ENCODE results near the gene UBE2E2. TPM values are rescaled to one million over a fixed set of nuclear protein-coding genes. Genes with fewer than 3 reads are reported as not detected.

Gene UBE2E2
- total RNA-seq, 1 experiment from 2014 or later: 64.3 TPM

- no peak overlapping the region for H3K4me3 Mint-ChIP-seq (ENCODE audit: unreplicated experiment)
- no TSS peak for BruUV-seq (replicated peaks)
- no peaks in the 10 kb centered on the region for H3K9me3 Mint-ChIP-seq (ENCODE audit: unreplicated experiment)
- CTCF ChIA-PET: interaction anchor here (0.7 kb wide), 2 partner anchors 129 to 1031 kb away, joined by 3 read pairs; no protein-coding TSS in a partner anchor
- POLR2A ChIA-PET: no interaction called here
- H3K27ac Mint-ChIP-seq (ENCODE audit: low read depth, unreplicated experiment): no peak overlapping the region
- no peaks in the 10 kb centered on the region for H3K4me1 Mint-ChIP-seq (ENCODE audit: insufficient read depth, unreplicated experiment)
- H3K27me3 Mint-ChIP-seq (ENCODE audit: insufficient read depth, unreplicated experiment): peaks cover 36% of the 10 kb centered on the region
- no peaks in the 10 kb centered on the region for H3K36me3 Mint-ChIP-seq (ENCODE audit: insufficient read depth, unreplicated experiment)
- TF ChIP-seq, protein P1, sequence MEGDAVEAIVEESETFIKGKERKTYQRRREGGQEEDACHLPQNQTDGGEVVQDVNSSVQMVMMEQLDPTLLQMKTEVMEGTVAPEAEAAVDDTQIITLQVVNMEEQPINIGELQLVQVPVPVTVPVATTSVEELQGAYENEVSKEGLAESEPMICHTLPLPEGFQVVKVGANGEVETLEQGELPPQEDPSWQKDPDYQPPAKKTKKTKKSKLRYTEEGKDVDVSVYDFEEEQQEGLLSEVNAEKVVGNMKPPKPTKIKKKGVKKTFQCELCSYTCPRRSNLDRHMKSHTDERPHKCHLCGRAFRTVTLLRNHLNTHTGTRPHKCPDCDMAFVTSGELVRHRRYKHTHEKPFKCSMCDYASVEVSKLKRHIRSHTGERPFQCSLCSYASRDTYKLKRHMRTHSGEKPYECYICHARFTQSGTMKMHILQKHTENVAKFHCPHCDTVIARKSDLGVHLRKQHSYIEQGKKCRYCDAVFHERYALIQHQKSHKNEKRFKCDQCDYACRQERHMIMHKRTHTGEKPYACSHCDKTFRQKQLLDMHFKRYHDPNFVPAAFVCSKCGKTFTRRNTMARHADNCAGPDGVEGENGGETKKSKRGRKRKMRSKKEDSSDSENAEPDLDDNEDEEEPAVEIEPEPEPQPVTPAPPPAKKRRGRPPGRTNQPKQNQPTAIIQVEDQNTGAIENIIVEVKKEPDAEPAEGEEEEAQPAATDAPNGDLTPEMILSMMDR (IDR thresholded peaks at IDR 0.05; ENCODE audit: unreplicated experiment): no peak
- DNase-seq (ENCODE audit: unreplicated experiment): no peak
- intact Hi-C loops (cut with micrococcal nuclease): no loop called here
These were observed 10.3 kb upstream of the UBE2E2 start for GRCh38 chr3:23192816-23193215.

DNA sequence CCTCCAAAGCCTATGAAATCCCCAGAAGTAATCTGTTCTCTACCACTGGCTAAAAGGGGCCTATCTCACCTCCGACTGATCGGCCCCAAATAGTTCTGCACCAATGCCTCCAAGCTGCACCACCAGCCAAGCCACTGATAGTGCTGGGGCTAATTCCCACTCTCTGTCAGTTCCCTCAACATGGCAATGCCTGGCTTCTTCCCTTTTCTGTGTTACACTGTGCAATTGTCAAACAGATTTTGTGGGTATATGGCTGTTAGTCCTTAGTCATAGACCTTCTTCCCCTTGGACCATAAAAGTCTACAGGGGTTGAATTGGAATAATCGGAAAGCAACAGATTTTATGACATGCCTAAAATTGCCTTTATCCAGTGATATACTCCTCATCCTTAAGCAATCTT is 9.3 kb upstream of the UBE2E2 start:
- ChIA-PET CTCF (interaction anchor here (0.5 to 0.6 kb wide), 2 partner anchors 290 to 447 kb away, joined by 3 read pairs; no protein-coding TSS in a partner anchor), POLR2A (no interaction called here)
- intact Hi-C loops (cut with micrococcal nuclease): no loop called here

GRCh38 chr3:23198801-23199200 is 4.3 kb upstream of the UBE2E2 start:
- Mint-ChIP-seq H3K9me3 (ENCODE audit: unreplicated experiment) (no peaks in the 10 kb centered on the region), H3K4me3 (ENCODE audit: unreplicated experiment) (no peak overlapping the region), H3K27me3 (ENCODE audit: insufficient read depth, unreplicated experiment) (peaks cover 33% of the 10 kb centered on the region), H3K27ac (ENCODE audit: low read depth, unreplicated experiment) (no peak overlapping the region), H3K36me3 (ENCODE audit: insufficient read depth, unreplicated experiment) (no peaks in the 10 kb centered on the region), H3K4me1 (ENCODE audit: insufficient read depth, unreplicated experiment) (peaks cover 6% of the 10 kb centered on the region)
- POLR2A ChIA-PET: no interaction called here
- intact Hi-C loops (cut with micrococcal nuclease): no loop called here
- BruUV-seq (replicated peaks): no TSS peak
- TF ChIP-seq, protein P1 (IDR thresholded peaks at IDR 0.05; ENCODE audit: unreplicated experiment): no peak
- CTCF ChIA-PET: no interaction called here
- no peak for DNase-seq (ENCODE audit: unreplicated experiment)

More for the DNA sequence above, 9.3 kb upstream of the UBE2E2 start:
- no peak for DNase-seq (ENCODE audit: unreplicated experiment)
- no peak overlapping the region for H3K27ac Mint-ChIP-seq (ENCODE audit: low read depth, unreplicated experiment)
- H3K36me3 Mint-ChIP-seq (ENCODE audit: insufficient read depth, unreplicated experiment): no peaks in the 10 kb centered on the region
- H3K9me3 Mint-ChIP-seq (ENCODE audit: unreplicated experiment): no peaks in the 10 kb centered on the region
- BruUV-seq (replicated peaks): no TSS peak
- no peaks in the 10 kb centered on the region for H3K4me1 Mint-ChIP-seq (ENCODE audit: insufficient read depth, unreplicated experiment)
- no peak overlapping the region for H3K4me3 Mint-ChIP-seq (ENCODE audit: unreplicated experiment)
- H3K27me3 Mint-ChIP-seq (ENCODE audit: insufficient read depth, unreplicated experiment): peaks cover 45% of the 10 kb centered on the region
- TF ChIP-seq, protein P1 (IDR thresholded peaks at IDR 0.05; ENCODE audit: unreplicated experiment): no peak

- no peak for DNase-seq (ENCODE audit: unreplicated experiment)
- TF ChIP-seq, protein P1 (IDR thresholded peaks at IDR 0.05; ENCODE audit: unreplicated experiment): no peak
- ChIA-PET POLR2A (no interaction called here), CTCF (no interaction called here)
- no peaks in the 10 kb centered on the region for H3K9me3 Mint-ChIP-seq (ENCODE audit: unreplicated experiment)
- BruUV-seq (replicated peaks): no TSS peak
- H3K4me1 Mint-ChIP-seq (ENCODE audit: insufficient read depth, unreplicated experiment): peaks cover 6% of the 10 kb centered on the region
- no peak overlapping the region for H3K27ac Mint-ChIP-seq (ENCODE audit: low read depth, unreplicated experiment)
- intact Hi-C loops (cut with micrococcal nuclease): loop anchor here (5.0 to 10.0 kb wide), 3 partner anchors 135 to 603 kb away; no protein-coding TSS in a partner anchor
- H3K27me3 Mint-ChIP-seq (ENCODE audit: insufficient read depth, unreplicated experiment): peaks cover 24% of the 10 kb centered on the region
- no peaks in the 10 kb centered on the region for H3K36me3 Mint-ChIP-seq (ENCODE audit: insufficient read depth, unreplicated experiment)
- no peak overlapping the region for H3K4me3 Mint-ChIP-seq (ENCODE audit: unreplicated experiment)
These were observed 3.5 kb upstream of the UBE2E2 start for GRCh38 chr3:23199649-23200048.

Measured in MCF 10A (cell line).